Measurements from ENCODE around the gene PIK3C2B. TPM values are rescaled to one million over a fixed set of nuclear protein-coding genes. Genes with fewer than 3 reads are reported as not detected.
"Not testable (repeated sequence)": the region's sequence is repeated elsewhere in the genome, so short reads cannot be mapped to it uniquely, and the experiment has no call there.

Gene PIK3C2B, protein sequence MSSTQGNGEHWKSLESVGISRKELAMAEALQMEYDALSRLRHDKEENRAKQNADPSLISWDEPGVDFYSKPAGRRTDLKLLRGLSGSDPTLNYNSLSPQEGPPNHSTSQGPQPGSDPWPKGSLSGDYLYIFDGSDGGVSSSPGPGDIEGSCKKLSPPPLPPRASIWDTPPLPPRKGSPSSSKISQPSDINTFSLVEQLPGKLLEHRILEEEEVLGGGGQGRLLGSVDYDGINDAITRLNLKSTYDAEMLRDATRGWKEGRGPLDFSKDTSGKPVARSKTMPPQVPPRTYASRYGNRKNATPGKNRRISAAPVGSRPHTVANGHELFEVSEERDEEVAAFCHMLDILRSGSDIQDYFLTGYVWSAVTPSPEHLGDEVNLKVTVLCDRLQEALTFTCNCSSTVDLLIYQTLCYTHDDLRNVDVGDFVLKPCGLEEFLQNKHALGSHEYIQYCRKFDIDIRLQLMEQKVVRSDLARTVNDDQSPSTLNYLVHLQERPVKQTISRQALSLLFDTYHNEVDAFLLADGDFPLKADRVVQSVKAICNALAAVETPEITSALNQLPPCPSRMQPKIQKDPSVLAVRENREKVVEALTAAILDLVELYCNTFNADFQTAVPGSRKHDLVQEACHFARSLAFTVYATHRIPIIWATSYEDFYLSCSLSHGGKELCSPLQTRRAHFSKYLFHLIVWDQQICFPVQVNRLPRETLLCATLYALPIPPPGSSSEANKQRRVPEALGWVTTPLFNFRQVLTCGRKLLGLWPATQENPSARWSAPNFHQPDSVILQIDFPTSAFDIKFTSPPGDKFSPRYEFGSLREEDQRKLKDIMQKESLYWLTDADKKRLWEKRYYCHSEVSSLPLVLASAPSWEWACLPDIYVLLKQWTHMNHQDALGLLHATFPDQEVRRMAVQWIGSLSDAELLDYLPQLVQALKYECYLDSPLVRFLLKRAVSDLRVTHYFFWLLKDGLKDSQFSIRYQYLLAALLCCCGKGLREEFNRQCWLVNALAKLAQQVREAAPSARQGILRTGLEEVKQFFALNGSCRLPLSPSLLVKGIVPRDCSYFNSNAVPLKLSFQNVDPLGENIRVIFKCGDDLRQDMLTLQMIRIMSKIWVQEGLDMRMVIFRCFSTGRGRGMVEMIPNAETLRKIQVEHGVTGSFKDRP (N-terminal part only)
- 10 to 100 TPM; 14.3 to 25.6 (median 17.5) TPM for polyA plus RNA-seq (ENCODE audit: insufficient read length in 4 of 4)

DNA sequence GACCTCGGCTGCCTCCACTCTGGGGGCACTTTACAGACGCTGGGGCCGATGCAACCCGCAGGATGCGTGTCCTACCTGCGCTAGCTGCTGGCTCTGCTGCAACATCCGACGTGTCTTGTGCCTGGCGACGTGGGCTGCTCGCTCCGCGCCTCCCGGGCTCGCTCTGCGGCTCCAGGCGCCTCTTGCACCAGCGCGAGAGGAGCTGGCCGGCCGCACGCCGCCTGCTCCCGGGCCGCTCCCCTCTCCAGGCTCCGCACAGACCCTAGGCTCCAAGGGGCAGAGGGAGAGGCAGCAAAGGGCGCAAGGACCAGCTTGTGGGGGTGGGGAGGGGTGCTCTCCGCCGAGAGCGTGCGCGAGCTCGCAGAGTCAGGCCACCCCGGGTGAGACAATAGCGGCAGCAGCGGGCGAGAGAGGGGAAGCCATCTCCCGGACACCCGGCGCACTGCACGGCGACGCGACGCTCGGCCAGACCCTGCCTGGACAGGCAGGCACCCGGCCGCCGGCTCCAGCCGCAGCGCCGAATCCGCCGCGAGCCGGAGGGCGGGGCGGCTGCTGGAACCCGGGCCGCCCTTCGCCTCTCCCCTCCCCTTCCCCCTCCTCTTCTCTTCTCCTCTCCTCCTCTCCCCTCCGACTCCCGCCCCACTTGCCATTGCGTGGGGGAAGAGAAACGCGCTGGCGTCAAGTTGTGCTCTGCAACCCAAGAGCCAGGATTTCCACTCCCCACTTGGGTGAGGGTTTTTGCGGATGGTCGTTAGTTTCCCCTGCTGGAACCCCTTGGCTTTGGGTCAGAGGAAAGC lies at the start of gene PIK3C2B:
Gene PIK3C2B, minus strand, starts transcription at position 525 of the 797 bp plus-strand sequence. CDS start 25,003 bp downstream, outside the sequence.
- peak in 3 of 4 donors; percentile 68 to 71 (median 70) for DNase-seq (ENCODE audit: low read depth in 4 of 4, low spot score in 3 of 4)

DNA sequence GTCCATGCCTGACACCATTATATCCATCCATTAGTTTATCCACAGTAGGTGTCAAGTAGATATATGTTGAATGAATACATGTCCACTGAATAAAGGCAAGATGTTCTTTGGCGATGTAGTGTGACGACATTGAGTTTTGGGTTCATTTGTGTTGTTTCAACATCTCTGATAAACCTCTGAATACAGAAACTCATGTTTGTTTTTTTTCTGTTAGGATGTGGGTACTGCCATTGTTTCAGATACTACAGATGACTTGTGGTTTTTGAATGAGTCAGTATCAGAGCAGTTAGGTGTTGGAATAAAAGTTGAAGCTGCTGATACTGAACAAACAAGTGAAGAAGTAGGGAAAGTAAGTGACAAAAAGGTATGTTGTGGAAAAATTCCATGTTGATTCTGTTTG lies 49.7 kb upstream of the PIK3C2B start:
- DNase-seq (ENCODE audit: low read depth in 4 of 4, low spot score in 3 of 4), result no peak

DNA sequence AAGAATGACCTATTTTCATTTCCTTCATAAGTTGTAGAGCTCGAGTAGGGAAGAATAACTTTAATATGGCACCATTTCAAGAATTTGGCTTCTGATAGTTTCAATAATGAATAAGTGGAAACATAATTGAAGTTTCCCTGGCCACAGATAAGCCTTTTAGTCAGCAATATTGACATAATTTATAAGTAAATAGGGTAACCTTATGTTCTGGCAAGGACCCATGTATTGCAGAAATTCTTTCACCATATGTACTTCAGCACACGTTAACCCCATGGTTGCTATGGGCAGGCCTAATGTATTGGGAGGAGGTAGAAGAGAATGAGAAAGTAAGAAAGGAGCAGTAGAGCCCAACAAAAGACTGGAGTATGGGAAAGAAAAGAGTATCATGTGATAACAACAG lies 47.0 kb upstream of the PIK3C2B start:
- no peak for DNase-seq (ENCODE audit: low read depth in 4 of 4, low spot score in 3 of 4)

DNA sequence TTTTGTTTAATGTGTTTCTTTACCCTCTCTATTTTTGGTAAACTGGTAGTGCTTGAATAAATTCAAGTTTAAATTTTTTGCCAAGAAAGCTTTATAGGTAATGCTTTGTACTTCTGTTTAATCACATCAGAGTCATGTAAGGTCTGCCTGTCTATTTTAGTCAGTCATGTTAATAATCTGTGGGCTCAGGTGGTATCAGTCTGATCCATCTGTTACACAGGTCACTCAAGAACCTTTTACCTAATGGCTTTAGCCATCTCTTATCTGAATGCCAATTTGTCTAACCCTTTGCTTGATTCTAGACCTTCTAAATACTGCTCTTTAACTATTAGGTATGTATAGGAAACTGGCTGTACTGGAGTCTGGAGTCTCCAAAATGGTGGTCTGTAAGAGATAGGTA lies 38.2 kb upstream of the PIK3C2B start:
- no peak for DNase-seq (ENCODE audit: low read depth in 4 of 4, low spot score in 3 of 4)

DNA sequence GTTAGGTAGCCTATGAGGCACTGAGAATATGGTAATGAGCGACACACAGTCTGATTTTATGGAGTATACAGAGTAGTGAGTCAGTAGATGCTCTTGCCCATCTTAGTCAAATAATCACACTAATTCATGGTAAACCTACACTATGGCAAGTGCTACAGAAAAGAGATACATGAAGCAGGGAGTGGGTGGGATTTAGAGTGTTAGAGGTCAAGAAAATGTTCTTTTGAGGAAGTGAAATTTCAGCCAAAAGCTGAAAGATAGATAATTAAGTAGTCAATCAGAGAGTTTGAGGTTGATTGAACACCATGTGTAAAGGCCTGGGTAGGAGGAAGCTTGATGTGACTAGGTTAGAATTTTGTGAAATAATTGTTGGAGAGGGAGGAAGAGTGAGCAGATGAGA lies 36.3 kb upstream of the PIK3C2B start:
- no peak for DNase-seq (ENCODE audit: low read depth in 4 of 4, low spot score in 3 of 4)

DNA sequence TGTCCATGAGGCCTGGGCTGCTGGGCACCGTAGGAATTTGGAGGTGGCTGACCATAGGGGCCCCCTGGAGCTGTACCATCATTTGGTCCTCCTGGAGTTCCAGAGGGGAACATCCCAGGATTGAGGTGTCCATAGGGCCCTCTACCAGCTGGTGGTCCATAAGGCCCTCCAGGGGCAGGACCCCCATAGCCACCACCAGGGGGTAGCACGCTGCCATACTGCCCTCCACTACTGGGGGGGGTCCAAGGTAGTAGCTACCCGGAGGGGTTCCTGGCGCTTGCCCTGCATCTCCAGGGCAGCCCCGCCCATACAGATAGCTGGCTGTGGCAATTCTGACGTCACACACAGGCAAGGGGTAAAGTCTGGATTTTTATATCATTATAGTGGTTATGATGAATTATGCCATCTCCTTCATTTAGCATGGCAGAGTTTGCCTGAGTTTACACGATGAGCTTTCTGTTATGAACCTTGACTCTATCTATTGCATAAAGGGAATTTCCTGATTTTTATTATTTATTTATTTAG lies 34.8 kb upstream of the PIK3C2B start:
- DNase-seq (ENCODE audit: low read depth in 4 of 4, low spot score in 3 of 4), result no peak

DNA sequence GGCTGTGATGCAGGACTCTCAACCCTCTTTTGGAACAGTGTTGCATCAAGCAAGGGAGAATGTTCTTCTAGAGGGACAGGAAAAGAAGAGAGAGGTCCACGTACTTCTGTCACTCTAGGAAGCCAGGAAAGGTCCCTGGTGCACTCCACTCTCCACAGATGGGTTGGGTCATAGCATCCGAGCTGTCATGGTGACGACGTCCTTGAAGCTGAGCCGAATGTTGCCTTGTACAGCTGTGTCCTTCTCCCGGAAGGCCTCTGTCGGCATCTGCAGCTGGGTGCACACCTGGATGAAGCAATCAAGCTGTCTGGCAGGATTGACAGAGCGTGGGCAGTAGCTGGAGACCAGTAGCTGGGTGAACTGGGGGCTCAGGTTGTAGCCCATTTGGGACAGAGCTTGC lies 34.1 kb upstream of the PIK3C2B start:
- DNase-seq (ENCODE audit: low read depth in 4 of 4, low spot score in 3 of 4), result no peak

DNA sequence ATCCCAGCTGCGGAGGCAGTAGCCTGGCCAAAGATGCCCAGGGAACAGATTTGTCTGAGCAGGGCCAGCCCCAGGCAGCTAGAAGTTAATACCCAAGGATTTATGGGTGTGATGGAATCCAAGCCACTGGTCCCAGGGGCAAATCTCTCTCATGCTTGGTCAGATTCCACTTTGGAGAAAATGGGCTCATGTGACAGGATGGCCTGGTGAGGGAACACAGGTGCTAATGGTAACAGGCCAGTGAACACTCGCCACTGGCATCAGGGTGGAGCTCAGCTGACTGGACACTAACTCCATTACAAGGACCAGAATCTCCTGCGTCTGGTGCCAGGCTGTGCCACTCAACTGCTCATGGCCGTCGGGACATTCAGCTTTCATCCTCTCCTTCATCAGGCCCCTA lies 33.6 kb upstream of the PIK3C2B start:
- DNase-seq (ENCODE audit: low read depth in 4 of 4, low spot score in 3 of 4), result no peak

DNA sequence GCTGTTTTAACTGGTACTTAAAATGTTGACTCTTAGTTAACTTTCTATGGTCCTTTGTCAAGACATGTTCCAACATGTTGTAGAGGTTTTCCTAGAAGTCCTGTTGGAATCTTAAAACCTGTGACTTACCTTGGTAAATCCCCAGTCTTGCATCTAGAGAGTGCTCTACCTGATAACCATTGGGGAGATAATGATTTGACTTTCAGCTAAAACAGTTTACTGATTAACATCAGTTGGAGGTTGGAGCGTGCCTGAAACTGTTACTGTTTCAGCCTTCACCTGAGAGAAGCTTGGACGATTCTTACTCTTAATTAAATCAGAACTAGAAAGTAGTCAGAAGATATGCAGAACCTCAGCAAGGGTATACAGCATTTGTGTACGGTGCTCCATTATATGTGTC lies 30.4 kb upstream of the PIK3C2B start:
- no peak for DNase-seq (ENCODE audit: low read depth in 4 of 4, low spot score in 3 of 4)

DNA sequence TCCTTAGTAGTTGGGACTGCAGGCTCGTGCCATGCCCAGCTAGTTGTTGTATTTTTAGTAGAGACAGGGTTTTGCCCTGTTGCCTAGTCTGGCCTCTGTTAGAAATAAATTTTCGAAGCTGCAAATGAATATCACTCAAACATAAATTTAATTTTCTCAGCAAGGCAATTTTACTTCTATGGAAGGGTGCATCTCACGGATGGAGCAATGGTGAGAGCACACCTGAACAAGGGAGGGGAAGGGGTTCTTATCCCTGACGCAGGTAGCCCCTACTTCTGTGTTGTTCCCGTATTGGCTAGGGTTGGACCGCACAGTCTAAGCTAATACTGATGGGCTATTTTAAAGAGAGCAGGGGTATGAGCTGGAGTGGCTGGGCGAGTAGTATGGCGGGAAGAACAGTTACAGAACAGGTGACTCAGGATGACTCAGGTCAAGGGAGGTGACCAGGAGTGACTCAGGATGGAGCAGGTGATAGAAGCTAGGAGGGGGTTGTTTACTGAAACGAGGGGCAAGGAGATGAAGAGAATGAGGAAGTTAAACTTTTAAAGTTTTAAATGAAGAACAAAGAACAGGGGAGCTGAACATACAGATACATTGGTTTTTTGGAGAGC lies 29.1 kb upstream of the PIK3C2B start:
- DNase-seq (ENCODE audit: low read depth in 4 of 4, low spot score in 3 of 4), result no peak

DNA sequence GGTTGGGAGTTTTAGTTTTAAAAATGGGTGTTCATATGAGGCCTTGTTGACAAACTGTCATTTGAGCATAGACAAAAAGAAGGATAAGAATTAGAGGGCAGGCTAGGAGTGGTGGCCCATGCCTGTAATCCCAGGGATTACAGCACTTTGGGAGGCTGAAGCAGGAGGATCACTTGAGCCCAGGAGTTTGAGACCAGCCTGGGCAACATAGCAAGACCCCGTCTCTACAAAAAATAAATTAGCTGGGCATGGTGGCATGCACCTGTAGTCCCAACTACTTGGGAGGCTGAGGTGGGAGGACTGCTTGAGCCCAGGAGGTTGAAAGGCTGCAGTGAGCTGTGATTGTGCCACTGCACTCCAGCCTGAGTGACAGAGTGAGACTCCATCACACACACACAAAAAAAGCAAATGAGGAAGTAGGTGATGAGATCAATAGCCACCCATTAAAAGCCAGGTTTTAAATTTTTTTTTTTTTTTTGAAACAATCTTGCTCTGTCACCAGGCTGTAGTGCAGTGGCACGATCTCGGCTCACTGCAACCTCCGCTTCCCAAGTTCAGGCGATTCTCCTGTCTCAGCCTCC lies 27.4 kb upstream of the PIK3C2B start:
- not testable (repeated sequence) for DNase-seq (ENCODE audit: low read depth in 4 of 4, low spot score in 3 of 4)

DNA sequence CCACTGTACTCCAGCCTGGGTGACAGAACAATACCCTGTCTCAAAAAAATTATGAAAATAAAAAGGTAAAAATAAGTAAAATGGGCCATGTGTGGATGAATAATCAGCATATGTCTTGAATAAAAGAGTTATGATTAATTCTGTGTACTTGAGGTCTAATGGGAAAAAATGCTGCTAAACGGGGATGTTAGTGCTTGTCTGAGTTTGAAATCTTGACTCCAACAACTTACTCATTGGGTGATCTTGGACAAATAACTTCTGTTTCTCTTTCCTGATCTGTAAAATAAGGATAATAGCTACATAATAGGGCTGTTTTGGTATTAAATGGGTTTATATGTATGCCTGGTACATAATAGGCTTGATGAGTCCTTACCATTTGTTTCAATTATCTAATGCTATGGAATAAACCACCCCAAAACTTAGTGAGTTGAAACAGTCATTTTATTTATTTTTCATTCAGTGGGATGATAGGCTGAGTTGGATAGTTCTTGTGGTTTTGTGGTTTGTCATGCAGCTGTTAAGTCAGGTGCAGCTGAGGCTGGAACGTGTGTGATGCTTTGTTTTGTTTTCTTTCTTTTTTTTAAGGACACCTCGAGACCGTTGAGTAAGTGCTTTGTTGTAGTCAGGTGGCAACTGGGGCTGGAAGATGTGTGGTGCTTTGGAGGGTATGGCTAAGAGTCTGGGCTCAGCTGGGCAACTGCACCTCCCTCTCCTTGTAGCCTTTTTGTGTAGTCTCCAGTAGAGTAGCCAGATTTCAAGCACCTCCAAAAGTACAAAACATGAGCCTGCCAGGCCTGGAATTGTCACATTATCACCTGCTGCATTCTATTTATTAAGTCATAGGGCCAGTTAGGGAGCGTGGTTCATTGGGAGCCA lies 26.5 kb upstream of the PIK3C2B start:
- DNase-seq (ENCODE audit: low read depth in 4 of 4, low spot score in 3 of 4), result no peak

DNA sequence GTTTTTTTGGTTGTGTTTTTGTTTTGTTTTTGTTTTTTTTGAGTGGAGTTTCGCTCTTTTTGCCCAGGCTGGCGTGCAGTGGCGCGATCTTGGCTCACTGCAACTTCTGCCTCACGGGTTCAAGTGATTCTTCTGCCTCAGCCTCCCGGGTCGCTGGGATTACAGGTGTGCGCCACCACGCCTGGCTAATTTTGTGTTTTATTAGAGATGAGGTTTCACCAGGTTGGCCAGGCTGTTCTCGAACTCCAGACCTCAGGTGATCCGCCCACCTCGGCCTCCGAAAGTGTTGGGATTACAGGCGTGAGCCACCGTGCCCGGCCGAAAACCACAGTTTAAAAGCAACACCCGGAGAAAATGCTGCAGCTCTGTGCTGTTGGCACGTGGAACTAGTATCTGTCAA lies 22.8 kb upstream of the PIK3C2B start:
- DNase-seq (ENCODE audit: low read depth in 4 of 4, low spot score in 3 of 4), result not testable (repeated sequence)

DNA sequence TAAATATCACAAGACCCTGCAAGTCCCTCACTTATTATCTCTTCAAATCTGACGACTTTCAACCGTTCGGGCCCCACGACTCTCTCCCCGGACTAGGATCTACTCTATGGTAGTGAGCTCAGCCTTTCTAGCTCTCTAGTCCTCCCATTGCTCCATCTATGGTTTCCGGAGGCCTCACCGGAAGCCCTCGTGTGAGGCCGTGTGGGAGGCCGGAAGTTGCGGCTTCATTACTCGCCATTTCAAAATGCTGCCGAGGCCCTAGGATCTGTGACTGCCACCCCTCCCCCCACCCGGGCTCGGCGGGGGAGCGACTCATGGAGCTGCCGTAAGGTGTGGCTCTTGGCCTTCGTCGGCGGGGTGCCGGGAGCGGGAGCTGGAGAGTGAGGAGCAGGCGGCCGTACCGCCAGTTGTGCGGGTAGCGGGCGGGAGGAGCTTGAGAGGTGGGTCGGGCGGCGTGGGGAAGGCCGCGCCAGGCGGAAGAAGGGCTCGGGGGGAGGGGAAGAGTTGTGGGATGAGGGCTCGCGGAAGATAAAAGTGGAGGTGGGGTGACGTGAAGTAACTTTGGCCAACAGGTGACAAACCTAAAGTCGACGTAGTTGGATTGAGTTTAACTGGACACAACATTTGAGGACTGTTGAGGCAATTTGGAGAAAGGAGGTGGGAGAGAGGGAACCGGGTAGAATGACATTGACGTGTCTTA lies 21.7 kb upstream of the PIK3C2B start, which contains the start of gene MDM4:
Gene MDM4, plus strand, starts transcription at position 227 of the 700 bp plus-strand sequence. CDS start 9,113 bp downstream, outside the sequence.
- peak; percentile 86 to 91 (median 90) for DNase-seq (ENCODE audit: low read depth in 4 of 4, low spot score in 3 of 4)

DNA sequence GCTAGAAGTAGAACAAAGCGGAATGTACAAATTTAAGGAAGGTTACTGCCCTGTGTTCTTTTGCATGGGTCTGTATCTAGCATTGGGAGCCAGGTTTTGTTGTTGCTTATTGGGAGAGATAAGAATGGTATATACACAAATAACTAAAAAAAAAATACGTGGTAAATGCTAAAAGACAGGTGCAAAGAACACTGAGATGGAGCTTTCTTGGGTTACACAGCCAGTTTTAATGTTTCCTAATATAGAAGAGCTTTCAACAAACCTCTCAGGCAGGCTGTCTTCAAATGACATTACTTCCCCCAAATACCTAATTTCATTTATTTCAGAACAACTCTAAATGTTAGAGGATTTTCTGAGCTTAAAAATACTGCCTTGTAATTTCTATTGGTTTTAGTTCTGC lies 20.2 kb upstream of the PIK3C2B start:
- no peak for DNase-seq (ENCODE audit: low read depth in 4 of 4, low spot score in 3 of 4)

DNA sequence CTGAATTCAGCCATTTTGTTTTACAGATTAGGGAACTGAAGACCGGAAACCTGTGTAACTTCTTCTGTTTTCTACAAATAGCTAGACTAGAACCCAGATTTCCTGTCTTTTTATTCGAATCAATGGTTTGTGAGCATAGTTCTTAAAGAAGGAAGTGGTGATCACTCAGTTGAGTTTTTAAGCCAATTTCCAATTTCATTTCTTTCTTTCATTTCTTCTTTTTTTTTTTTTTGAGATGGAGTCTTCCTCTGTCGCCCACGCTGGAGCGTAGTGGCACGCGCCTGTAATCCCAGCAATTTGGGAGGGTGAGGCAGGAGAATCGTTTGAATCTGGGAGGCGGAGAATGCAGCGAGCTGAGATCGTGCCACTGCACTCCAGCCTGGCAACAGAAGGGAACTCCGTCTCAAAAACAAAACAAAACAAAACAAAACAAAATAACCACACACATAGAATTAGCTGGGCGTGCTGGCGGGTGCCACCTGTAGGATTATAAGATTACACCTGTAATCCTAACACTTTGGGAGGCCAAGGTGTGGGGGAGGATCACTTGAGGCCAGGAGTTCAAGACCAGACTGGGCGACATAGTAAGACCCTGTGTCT lies 18.6 kb upstream of the PIK3C2B start:
- no peak for DNase-seq (ENCODE audit: low read depth in 4 of 4, low spot score in 3 of 4)

DNA sequence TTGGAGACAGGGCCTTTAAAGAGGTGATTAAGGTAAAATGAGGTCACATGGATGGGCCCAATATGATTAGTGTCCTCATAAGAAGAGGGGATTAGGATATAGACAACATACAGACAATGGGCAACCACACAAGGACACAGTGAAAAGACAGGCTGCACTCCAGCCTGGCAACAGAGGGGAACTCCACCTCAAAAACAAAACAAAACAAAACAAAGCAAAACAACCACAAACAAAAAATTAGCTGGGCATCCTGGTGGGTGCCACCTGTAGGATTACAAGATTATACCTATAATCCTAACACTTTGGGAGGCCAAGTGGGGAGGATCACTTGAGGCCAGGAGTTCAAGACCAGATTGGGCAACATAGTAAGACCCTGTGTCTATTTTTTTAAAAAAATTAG lies 16.8 kb upstream of the PIK3C2B start:
- no peak for DNase-seq (ENCODE audit: low read depth in 4 of 4, low spot score in 3 of 4)
